HG03460 (cell line): ENCODE data around the gene SUN5.
"Not testable (repeated sequence)": the region's sequence is repeated elsewhere in the genome, so short reads cannot be mapped to it uniquely, and the experiment has no call there.

Experiments
- ATAC-seq: cut with Tn5 transposase; IDR thresholded peaks from one replicate; pipeline ENCODE4 v1.9.1; 2021; ENCODE audit not compliant: unreplicated experiment

Gene SUN5

DNA sequence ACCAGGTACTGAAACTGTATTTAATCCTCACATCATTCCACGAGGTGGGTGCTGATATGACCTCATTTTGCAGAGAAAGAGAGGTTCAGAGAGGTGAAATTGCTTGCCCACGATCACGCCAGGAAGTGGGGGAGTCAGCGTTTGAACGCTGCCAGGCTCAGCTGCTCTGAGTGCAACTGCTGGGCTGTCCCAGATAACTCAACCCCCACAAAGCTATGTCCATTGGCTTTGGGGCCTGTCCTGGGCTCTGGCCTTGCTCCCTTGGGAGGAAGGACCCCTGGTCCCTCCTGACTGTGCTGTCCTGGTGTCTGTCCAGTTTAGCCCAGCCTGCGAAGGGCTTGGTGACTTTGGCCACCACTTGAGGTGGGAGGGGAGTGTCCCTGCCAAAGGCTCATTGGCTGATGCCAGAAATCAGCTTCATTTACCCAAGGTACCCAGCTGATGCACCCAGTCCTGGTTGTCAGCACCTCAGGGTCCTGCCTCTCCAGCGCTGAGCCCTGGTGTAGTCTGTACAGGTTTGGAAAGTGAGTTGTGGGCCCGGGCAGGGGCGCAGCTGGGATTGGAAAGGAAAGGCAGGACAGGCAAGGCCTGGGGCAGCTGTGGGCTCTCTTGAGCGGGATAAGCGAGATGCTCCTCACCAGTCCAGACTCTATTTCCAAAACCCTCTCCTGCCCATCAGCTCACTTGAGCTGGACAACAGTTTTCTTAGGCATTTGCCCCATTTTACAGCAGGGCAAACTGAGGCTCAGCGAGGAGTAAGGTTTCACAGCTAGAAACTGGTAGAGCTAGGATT, 38.5 kb downstream of the SUN5 start:
- no peak for ATAC-seq

DNA sequence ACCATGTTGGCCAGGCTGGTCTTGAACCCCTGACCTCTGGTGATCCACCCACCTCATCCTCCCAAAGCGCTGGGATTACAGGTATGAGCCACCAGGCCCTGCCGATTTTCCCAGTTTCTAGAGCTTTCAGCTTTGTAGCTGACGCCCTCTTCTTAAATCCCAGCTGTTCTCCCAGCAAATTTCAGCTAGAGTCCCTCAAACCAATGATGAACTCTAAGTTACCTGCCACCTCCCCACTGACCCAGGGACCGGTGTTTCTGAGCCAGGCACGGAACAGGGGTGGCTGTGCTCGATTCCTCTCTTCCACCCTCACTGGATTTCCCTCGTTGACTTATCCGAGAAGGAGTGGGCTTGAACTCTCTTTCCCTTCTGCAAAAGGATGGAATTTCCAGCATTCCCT, 39.1 kb downstream of the SUN5 start:
- no peak for ATAC-seq

DNA sequence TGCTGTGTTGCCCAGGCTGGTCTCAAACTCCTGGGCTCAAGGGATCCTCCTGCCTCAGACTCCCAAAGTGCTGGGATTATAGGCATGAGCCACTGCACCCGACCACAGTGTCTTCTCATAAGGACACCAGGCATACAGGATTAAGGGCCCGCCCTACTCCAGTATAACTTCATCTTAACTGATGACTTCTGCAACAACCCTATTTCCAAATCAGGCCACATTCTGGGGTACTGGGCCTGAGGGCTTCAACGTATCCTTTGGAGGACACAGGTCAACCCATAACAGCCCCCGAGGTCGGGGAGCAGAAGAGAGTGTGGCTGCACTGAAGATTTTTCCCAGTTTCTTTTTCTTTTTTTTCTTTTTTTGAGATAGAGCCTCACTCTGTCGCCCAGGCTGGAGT, 39.7 kb downstream of the SUN5 start:
- no peak for ATAC-seq

DNA sequence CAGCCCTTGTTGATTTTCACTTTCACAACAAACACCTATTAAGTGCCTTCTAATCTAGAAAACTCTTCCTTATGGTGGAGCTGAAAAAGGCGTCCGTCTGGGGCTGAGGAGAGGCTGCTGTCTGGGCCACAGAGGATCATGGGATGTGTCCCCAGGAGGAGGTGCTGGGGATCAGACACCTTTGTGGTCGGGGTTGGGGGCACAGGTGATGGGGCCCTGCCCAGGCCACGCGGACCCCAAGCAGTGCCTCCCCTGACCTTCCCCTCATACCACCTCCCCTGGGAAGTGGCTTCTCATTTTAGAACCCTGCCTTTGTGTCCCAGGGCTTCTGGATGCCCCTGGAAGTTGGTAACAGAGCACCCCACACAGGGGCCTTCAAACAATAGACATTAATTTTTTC, 41.1 kb downstream of the SUN5 start:
- ATAC-seq, result no peak

DNA sequence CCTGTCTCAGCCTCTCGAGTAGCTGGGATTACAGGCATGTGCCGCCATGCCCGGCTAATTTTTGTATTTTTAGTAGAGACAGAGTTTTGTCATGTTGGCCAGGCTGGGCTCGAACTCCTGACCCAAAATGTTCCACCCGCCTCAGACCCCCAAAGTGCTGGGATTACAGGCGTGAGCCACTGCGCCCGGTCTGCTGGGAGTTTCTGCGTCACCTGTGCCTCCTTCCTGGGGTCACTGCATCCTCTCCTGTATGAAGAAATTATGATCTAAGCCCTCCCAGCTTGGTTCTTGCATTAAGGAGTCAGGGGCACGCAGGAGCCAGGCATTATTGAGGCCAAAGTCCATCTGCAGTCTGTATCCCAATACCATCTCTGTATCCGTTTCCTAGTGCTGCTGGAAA, 41.6 kb downstream of the SUN5 start:
- not testable (repeated sequence) for ATAC-seq

DNA sequence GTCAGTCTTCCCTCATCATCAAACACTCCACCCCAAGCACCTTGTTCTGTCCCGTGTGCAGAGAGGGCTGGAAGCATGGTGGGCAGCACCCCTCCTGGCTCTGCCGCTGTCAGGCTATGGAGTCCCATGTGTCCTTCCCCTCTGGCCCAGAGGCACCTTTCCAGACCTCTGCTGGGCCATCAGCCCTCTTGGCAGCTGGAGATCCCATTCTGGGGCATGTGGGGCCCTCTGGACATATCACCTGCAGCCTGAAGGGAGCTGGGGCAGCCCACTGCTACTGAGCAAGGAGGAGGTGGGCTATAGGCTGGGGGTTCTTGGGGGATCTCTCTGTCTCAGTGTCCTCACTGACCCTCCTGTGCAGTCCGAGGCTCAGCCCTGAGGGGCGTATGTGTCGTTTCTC, 42.2 kb downstream of the SUN5 start:
- ATAC-seq, result no peak

DNA sequence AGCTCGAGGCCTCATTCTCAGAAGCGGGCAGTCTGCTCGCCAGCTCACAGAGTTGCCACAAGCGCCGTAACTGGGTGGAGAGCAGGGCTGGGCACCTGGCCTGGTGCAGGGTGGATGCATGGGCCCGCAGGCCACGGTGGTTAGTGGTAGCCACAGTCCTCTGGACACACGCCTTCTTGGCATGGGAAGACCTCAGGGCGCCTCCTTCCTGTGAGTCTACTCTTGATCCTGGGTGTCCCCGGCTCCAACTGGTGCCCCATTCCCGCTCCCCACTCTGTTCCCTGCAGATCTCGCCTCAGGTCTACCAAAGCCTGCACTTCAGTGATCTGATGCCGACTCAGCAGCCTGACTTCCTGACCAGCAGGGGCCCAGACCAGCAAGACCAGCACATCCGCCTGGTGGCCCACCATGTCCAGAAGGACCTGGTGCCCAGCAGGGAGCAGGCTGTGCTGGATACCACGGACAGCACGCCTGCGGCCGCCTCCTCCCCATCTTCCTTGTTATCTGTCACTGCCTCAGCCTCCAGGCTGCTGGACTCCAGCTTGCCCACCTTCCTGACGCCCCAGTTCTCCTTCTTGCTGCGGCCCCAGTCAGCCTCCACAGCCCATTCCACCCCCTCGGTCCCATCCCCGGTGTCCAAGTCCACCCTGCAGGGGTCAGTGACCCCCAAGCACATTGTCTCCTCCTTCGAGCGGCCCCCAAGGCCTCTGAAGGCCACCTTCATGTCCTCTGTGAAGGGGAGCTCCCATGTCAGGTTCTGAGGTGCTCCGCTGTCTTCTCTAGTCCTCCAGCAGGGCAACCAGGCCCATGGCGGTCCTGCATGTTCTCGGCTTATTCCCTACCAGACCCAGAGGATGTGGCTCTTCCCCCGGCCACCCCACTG, 43.1 kb downstream of the SUN5 start:
- no peak for ATAC-seq

DNA sequence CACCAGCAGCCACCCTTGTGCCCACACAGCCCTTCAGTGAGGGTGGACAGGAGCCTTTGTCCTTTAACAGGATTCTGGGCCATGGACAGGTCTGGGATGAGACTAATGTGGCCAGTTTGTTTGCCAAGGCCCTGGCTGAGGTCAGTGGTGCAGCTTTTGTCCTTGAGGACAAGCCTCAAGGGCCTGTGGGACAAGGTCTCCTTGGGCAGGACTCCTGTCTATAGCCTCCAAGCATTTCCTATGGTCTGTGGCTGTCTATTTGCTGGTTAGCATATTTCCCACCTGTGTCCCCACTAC, 44.1 kb downstream of the SUN5 start:
- ATAC-seq, result no peak

DNA sequence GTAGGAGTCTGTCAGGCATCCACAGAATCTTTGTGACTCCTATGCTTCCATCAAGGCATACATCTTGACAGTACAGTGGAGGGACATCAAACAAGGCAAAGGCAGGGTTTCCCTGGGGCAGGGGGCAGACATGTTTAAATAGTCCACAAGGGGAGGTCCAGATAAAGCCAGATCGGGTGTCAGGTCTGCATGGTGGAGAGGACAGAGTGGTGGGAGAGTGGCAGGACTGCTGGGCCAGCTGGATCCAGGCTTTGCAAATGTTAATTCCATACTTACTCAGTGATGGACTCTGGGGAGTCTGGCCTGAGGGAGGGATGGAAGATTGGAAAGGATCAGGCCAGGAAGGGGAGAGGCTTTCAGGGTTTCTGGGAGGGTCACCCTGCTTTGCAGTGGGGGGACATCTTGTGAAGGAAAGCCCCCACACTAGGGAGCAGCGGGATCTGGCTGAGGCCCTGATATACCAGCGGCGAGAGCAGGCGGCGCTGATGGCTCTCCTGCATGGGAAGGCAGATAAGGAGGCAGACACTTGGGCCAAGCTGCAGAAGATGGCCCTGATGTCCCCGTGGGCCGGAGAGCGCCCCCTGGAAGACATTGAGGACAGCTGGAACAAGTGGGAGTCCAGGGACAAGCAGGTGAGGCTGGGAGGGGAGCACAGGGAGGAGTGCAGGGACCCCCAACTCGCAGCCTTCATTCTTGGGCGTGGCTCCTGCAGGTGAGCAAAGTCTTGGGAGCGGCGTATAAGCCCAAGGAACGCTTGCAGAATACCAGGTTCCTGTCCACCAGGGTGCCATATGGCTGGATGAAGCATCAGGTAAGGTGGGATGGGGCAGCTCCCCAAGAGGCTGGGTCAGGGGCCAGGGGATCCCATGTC, 44.6 kb downstream of the SUN5 start:
- no peak for ATAC-seq

DNA sequence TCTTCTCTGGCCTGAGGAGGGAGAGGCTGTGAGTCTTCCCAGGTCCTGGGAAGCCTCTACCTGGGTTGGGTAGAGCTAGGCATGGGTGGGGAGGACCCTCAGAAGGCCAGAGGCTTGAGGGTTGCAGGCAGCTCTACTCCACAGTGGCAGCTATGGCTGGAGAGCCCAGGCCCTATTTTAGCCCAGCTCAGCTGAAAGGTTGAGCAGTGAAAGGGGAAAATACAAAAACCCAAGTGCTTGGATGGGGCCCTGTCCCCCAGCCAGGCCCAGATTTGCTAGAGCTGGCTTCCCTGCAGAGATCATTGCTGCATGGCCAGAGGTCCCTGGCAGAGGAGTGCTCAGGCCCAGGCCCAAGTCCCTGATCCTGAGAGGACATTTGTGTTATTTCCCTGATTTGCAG, 45.7 kb downstream of the SUN5 start:
- ATAC-seq, result no peak

DNA sequence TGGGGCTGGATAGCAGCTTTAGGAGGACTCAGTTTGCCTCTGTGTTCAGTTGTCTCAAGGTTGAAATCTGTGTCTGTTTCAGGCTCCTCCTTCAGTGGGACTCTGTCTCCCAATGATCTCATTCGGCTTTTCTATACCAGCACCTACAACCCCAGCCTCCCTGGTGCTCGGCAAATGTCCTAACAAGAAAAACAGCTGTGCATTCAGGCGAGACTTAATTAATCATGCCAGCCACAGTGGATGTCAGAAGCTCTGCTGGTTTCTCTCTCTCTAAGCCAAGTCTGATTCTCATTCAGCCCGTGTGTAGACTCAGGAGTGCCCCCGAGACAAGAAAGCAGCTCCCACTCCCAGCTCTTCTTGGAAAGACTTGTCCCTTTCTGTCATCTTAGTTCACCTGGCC, 46.8 kb downstream of the SUN5 start:
- ATAC-seq, result no peak

DNA sequence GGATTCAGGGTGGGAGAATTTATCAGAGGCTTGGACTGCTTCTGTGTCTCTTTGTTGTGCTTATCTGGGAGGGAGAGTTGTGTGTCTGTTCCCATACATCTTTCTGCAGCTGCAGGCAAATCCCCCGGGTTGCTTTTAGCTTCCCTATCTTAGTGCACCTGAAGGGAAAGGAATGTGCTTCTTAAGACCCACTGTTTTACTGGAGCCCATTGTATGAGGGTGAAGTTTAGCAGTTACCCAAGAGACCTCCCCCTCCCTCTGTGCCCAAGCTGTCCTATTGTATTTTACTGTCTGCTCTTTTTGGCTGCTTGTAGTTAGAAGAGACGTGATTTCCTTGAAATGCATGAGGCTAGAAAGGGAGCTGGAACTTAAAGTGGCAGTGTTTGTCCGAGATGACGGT, 53.7 kb downstream of the SUN5 start:
- ATAC-seq, result not testable (repeated sequence)

DNA sequence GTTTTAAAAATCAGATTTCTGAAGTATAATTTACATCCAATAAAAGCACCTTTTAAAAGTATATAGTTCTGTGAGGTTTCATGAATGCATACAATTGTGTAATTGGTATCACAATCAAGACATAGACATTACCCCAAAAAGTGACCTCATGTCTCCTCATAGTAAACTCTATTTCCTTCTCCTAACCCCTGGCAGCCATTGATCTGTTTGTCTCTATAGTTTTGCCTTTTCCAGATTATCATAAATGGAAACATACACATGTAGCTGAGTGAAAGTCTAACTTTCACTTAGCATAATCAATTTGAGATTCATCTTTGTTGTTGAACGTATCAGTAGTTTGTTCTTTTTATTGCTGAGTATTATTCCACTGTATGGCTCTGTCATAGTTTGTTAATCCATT, 57.6 kb downstream of the SUN5 start:
- no peak for ATAC-seq

DNA sequence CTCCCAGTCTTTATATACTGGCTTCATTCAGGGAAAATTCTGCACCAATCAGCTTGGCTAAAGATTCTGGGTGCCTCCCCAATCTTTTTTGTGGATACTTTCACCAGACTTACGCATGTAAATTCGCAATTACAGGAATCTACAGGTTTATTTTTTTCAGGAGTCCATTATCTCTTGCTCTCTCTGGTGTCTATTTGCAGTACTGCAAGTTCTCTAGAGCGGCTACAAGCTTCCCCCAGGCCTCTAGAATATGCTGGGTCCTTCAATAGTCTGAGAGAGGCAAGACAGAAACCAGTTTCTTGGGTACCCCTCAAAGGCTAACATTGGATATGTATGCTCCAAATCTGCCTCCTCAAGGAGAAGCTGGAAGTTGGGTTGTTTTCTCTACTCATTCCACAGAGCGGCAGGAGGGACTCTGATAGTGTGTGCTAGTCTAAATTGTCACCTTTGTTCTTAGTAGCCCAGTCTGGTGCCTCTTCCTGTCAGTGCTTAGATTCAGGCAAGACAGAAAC, 58.5 kb downstream of the SUN5 start:
- no peak for ATAC-seq

DNA sequence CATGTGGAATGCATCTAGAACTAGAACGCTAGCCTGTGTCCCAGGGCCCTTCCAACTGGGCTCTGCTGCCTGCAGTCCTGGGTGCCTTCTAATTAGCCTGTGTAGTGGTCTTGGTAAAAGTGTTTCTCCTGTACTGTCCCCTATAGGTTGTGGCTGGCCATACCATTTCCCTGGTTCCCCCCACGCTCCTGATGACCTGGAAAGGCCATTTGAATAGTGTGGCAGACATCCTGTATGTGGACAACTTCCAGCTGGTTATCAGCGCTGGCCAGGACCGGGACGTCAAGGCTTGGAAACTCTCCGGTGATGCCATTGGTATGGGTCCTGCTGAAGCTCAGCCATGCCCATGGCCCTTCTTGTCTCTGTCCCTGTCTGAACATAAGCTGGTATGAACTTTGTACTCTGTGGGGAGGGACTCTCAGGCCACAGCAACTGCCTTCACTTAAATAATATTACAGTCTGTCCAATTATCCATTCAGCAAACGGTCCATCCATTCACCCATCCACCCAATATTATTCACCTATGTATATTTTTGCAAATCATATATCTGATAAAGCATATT, 60.7 kb downstream of the SUN5 start:
- ATAC-seq, result no peak

DNA sequence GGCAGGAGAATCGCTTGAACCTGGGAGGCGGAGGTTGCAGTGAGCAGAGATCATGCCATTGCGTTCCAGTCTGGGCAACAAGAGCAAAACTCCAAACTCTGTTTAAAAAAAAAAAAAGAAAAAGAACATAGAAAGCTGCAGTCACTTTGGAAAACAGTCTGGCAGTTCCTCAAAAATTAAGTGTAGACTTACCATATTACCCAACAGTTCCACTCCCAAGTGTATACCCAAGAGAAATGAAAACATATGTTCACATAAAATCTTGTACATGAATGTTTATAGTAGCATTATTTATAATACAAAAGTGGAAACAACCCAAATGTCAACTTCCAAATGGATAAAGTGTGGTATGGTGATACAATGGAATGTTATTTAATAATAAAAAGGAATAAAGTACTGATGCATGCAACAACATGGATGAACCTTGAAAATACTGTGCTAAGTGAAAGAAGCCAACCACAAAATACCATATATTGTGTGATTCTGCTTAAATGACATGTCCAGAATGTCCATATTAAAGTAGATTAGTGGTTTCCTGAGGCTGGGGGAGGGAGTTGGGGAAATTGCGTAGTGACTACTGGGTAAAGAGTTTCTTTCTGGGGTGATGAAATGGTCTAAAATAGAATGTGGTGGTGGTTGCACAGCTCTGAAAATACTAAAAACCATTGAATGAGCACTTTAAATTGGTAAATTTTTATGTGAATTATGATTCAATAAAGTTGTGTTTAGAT, 62.9 kb downstream of the SUN5 start:
- no peak for ATAC-seq

DNA sequence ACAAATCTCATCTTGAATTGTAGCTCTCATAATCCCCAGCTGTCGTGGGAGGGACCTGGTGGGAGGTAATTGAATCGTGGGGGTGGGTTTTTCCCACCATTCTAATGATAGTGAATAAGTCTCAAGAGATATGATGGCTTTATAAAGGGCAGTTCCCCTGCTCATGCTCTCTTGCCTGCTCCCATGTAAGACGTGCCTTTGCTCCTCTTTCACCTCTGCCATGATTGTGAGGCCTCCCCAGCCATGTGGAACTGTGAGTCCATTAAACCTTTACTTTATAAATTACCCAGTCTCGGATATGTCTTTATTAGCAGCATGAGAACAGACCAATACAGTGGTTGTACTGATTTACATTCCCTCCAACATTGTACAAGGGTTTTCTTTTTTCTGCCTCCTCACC, 69.7 kb downstream of the SUN5 start:
- no peak for ATAC-seq
